Lower lobe of right lung (tissue), 2 donors: ENCODE data around the gene MIPEP. TPM values are rescaled to one million over a fixed set of nuclear protein-coding genes. Genes with fewer than 3 reads are reported as not detected.

Experiments
- ATAC-seq, 2 donors: fragments of 200-7000 bp; cut with Tn5 transposase; one replicate each; pipeline ENCODE4 v1.9.1; 2020 to 2022; ENCODE audit warnings: mild to moderate bottlenecking in 2 of 2, moderate library complexity in 2 of 2
- DNase-seq: peaks from one replicate; pipeline ENCODE4 v3.0.0-alpha.2; 2020
- H3K27ac ChIP-seq: fragments of 200-600 bp; one replicate; pipeline ENCODE4 v1.8.0; 2022
- H3K27me3 ChIP-seq: fragments of 200-600 bp; one replicate; pipeline ENCODE4 v1.8.0; 2022; ENCODE audit warnings: low read depth
- H3K36me3 ChIP-seq: fragments of 200-600 bp; one replicate; pipeline ENCODE4 v1.8.0; 2022; ENCODE audit warnings: mild to moderate bottlenecking
- H3K4me1 ChIP-seq: fragments of 200-600 bp; one replicate; pipeline ENCODE4 v1.8.0; 2022
- H3K4me3 ChIP-seq: fragments of 200-600 bp; one replicate; pipeline ENCODE4 v1.8.0; 2022; ENCODE audit warnings: mild to moderate bottlenecking
- H3K9me3 ChIP-seq: fragments of 200-600 bp; one replicate; pipeline ENCODE4 v1.8.0; 2022
- intact Hi-C: fragments of 100-400 bp; cut with DNase I; formaldehyde crosslinking; loops from one replicate; pipeline ENCODE4 v1.11.0; 2022
- total RNA-seq: library from RNA; stranded (reverse); fragmentation: NEBNext Ultra II Directional; extraction: Animal tissue kit (Norgen Biotek cat#: 25700); gene quantifications from one replicate; pipeline ENCODE4 v1.2.1, GENCODE V29; 2021
- TF ChIP-seq, protein P1 (sequence below): fragments of 200-600 bp; IDR thresholded peaks from one replicate; pipeline ENCODE4 v1.8.0; 2022; ENCODE audit warnings: antibody characterized with exemption, mild to moderate bottlenecking
- donor health status: DM: no; HTN: yes; CAD: no; lungs with severe emphysema.

Gene MIPEP
- total RNA-seq, 1 donor from 2014 or later = 18.4 TPM

GRCh38 chr13:23867027-23867491, 22.1 kb downstream of the MIPEP start:
- no peak for DNase-seq
- Histone ChIP-seq H3K9me3 (no peaks in the 10 kb centered on the region), H3K27me3 (no peaks in the 10 kb centered on the region), H3K4me3 (no peak overlapping the region), H3K36me3 (peaks cover under 1% of the 10 kb centered on the region), H3K27ac (no peak overlapping the region), H3K4me1 (peaks cover 26% of the 10 kb centered on the region)
- peak; percentile 60 to 83 for ATAC-seq
- intact Hi-C loops = no loop called here
- TF ChIP-seq, protein P1, sequence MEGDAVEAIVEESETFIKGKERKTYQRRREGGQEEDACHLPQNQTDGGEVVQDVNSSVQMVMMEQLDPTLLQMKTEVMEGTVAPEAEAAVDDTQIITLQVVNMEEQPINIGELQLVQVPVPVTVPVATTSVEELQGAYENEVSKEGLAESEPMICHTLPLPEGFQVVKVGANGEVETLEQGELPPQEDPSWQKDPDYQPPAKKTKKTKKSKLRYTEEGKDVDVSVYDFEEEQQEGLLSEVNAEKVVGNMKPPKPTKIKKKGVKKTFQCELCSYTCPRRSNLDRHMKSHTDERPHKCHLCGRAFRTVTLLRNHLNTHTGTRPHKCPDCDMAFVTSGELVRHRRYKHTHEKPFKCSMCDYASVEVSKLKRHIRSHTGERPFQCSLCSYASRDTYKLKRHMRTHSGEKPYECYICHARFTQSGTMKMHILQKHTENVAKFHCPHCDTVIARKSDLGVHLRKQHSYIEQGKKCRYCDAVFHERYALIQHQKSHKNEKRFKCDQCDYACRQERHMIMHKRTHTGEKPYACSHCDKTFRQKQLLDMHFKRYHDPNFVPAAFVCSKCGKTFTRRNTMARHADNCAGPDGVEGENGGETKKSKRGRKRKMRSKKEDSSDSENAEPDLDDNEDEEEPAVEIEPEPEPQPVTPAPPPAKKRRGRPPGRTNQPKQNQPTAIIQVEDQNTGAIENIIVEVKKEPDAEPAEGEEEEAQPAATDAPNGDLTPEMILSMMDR = no peak

GRCh38 chr13:23866420-23867026, 22.7 kb downstream of the MIPEP start:
- Histone ChIP-seq H3K9me3 (no peaks in the 10 kb centered on the region), H3K36me3 (peaks cover 6% of the 10 kb centered on the region), H3K27me3 (no peaks in the 10 kb centered on the region), H3K4me1 (peaks cover 25% of the 10 kb centered on the region), H3K4me3 (no peak overlapping the region), H3K27ac (no peak overlapping the region)
- TF ChIP-seq, protein P1 = no peak
- ATAC-seq = peak in 1 of 2 donors; percentile 40
- intact Hi-C loops = no loop called here
- DNase-seq = no peak

- Histone ChIP-seq H3K36me3 (peaks cover 10% of the 10 kb centered on the region), H3K27ac (no peak overlapping the region), H3K4me1 (peaks cover 19% of the 10 kb centered on the region), H3K4me3 (no peak overlapping the region), H3K27me3 (no peaks in the 10 kb centered on the region), H3K9me3 (no peaks in the 10 kb centered on the region)
- DNase-seq (no peak), ATAC-seq (peak in 1 of 2 donors; percentile 8)
- intact Hi-C loops = no loop called here
- TF ChIP-seq, protein P1 = no peak
These were observed 23.3 kb downstream of the MIPEP start for GRCh38 chr13:23865906-23866305.

DNA sequence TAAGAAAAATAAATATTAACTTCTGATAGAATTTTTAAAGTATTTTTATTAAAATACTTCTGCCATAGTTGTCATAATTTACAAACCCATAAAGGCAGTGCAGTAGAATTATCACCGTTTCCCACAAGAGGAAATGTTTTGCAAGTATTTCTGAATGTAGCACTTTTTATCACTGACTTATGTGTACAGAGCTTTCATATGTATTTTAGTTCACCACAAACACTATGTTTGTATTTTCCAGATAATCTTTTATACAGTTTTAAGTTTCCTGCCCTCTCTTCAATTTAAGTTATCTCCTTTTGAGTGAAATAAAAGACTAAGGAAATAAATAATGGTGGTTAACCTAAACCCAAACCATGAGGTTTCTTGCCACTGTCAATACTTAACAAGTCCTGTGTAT, 24.2 kb downstream of the MIPEP start:
- TF ChIP-seq, protein P1 = no peak
- Histone ChIP-seq H3K27ac (no peak overlapping the region), H3K9me3 (no peaks in the 10 kb centered on the region), H3K27me3 (no peaks in the 10 kb centered on the region), H3K4me1 (peaks cover 14% of the 10 kb centered on the region), H3K36me3 (peaks cover 10% of the 10 kb centered on the region), H3K4me3 (no peak overlapping the region)
- ATAC-seq = no peak
- no peak for DNase-seq
- intact Hi-C loops = no loop called here

DNA sequence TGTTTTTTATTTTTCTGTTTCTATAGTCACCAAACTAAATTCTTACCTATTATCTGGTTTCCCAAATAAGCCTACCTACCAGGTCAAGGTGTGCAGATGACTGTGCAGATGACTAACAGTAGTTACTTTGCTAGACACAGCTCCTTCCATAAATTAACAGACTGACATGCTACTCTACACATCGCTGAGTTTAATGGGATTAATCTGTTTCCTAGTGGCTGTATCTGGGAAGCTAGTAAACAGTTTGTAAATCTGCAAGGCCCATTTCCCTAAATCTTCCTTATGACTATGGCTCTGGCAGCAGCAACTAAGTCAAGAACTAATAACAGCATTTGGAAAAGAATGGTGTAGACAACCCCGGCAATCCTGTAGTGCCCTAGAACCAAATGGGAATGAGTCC, 27.9 kb downstream of the MIPEP start:
- Histone ChIP-seq H3K27ac (no peak overlapping the region), H3K36me3 (peaks cover 10% of the 10 kb centered on the region), H3K27me3 (no peaks in the 10 kb centered on the region), H3K4me3 (no peak overlapping the region), H3K9me3 (no peaks in the 10 kb centered on the region), H3K4me1 (no peaks in the 10 kb centered on the region)
- no peak for DNase-seq
- no peak for ATAC-seq
- TF ChIP-seq, protein P1 = no peak
- intact Hi-C loops = no loop called here
